IPS-NIHi7 (cell line): ENCODE results near the gene LARP1.

Experiments used
- DNase-seq: peaks from one replicate; pipeline ENCODE4 v3.0.0; 2012; ENCODE audit warnings: mixed read lengths; ENCODE audit errors: extremely low spot score

Gene LARP1

GRCh38 chr5:154858297-154858971 lies 103.3 kb downstream of the LARP1 start, which contains the start of gene CNOT8:
TSS of gene CNOT8 (plus strand) at chr5:154858627. CDS start at chr5:154863279, 4,652 bp downstream.
- DNase-seq: peak; percentile 92

- DNase-seq: no peak
Observed at GRCh38 chr5:154858972-154859871, 104.0 kb downstream of the LARP1 start.

GRCh38 chr5:154860123-154860522 lies 104.9 kb downstream of the LARP1 start:
- no peak for DNase-seq

- DNase-seq: no peak
Observed at GRCh38 chr5:154860765-154861164, 105.6 kb downstream of the LARP1 start.

GRCh38 chr5:154861946-154862345 lies 106.8 kb downstream of the LARP1 start:
- DNase-seq: no peak

GRCh38 chr5:154862766-154863165 lies 107.6 kb downstream of the LARP1 start:
- no peak for DNase-seq

GRCh38 chr5:154863291-154864080 lies 108.3 kb downstream of the LARP1 start:
- no peak for DNase-seq

GRCh38 chr5:154865466-154866184 lies 110.4 kb downstream of the LARP1 start:
- no peak for DNase-seq

- no peak for DNase-seq
Observed at GRCh38 chr5:154866841-154867240, 111.7 kb downstream of the LARP1 start.
